PC-3 (cell line): Measurements from ENCODE around the gene VAT1L.

Experiments used
- EZH2 ChIP-seq: fragments of 300-600 bp; sonication (generic); IDR thresholded peaks from one replicate; pipeline ENCODE4 v1.6.1; 2017; ENCODE audit warnings: antibody characterized with exemption, mild to moderate bottlenecking, low read length; ENCODE audit not compliant: unreplicated experiment
- TF ChIP-seq, protein P1 (sequence below): fragments of 300-600 bp; sonication (generic); conservative IDR thresholded peaks from 2 replicates; pipeline ENCODE4 v1.5.1; 2017; ENCODE audit warnings: antibody characterized with exemption, low read depth, mild to moderate bottlenecking, low read length

- no peak for TF ChIP-seq EZH2
- TF ChIP-seq, protein P1, sequence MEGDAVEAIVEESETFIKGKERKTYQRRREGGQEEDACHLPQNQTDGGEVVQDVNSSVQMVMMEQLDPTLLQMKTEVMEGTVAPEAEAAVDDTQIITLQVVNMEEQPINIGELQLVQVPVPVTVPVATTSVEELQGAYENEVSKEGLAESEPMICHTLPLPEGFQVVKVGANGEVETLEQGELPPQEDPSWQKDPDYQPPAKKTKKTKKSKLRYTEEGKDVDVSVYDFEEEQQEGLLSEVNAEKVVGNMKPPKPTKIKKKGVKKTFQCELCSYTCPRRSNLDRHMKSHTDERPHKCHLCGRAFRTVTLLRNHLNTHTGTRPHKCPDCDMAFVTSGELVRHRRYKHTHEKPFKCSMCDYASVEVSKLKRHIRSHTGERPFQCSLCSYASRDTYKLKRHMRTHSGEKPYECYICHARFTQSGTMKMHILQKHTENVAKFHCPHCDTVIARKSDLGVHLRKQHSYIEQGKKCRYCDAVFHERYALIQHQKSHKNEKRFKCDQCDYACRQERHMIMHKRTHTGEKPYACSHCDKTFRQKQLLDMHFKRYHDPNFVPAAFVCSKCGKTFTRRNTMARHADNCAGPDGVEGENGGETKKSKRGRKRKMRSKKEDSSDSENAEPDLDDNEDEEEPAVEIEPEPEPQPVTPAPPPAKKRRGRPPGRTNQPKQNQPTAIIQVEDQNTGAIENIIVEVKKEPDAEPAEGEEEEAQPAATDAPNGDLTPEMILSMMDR: no peak
Measured at GRCh38 chr16:77858060-77858459, 69.7 kb downstream of the VAT1L start.
